Measurements from ENCODE around the gene UAP1.

GRCh38 chr1:162552684-162553252, 8.8 kb upstream of the UAP1 start:
- TF ChIP-seq, protein P1, sequence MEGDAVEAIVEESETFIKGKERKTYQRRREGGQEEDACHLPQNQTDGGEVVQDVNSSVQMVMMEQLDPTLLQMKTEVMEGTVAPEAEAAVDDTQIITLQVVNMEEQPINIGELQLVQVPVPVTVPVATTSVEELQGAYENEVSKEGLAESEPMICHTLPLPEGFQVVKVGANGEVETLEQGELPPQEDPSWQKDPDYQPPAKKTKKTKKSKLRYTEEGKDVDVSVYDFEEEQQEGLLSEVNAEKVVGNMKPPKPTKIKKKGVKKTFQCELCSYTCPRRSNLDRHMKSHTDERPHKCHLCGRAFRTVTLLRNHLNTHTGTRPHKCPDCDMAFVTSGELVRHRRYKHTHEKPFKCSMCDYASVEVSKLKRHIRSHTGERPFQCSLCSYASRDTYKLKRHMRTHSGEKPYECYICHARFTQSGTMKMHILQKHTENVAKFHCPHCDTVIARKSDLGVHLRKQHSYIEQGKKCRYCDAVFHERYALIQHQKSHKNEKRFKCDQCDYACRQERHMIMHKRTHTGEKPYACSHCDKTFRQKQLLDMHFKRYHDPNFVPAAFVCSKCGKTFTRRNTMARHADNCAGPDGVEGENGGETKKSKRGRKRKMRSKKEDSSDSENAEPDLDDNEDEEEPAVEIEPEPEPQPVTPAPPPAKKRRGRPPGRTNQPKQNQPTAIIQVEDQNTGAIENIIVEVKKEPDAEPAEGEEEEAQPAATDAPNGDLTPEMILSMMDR (IDR thresholded peaks at IDR 0.05; ENCODE audit: borderline replicate concordance, extremely low read depth, low read length, poor library complexity, severe bottlenecking) = no peak
- no peak for TF ChIP-seq EZH2 (IDR thresholded peaks at IDR 0.05; ENCODE audit: borderline replicate concordance, low read depth, low read length, severe bottlenecking)

Data from DND-41 (cell line).